ENCODE results near the gene MYH9.

- TF ChIP-seq PKNOX1 (IDR thresholded peaks at IDR 0.05) (no peak), ELF4 (IDR thresholded peaks at IDR 0.05) (no peak), BHLHE40 (IDR thresholded peaks at IDR 0.05; ENCODE audit: borderline replicate concordance) (no peak), TARDBP (IDR thresholded peaks at IDR 0.05) (no peak), SP1 (IDR thresholded peaks at IDR 0.05) (no peak), FOXK2 (IDR thresholded peaks at IDR 0.05) (no peak), ARNT (IDR thresholded peaks at IDR 0.05) (no peak), ZNF384 (IDR thresholded peaks at IDR 0.05) (no peak), HDGF (IDR thresholded peaks at IDR 0.05; ENCODE audit: borderline replicate concordance) (no peak)
These were observed 2.0 kb downstream of the MYH9 start for GRCh38 chr22:36385491-36386350.

Measured in HEK293T (cell line).